H7 (cell line): Measurements from ENCODE around the gene CIAO3. TPM values are rescaled to one million over a fixed set of nuclear protein-coding genes. Genes with fewer than 3 reads are reported as not detected.
"Not testable (repeated sequence)": the region's sequence is repeated elsewhere in the genome, so short reads cannot be mapped to it uniquely, and the experiment has no call there.

Experiments used
- DNase-seq: peaks from one replicate; pipeline ENCODE4 v3.0.0; 2012
- H3K27me3 ChIP-seq: 2 replicates; pipeline ENCODE4 v1.6.0; 2011; ENCODE audit warnings: mild to moderate bottlenecking, low read length; ENCODE audit not compliant: control insufficient read depth, insufficient read depth
- H3K36me3 ChIP-seq: replicated peaks from 2 replicates; pipeline ENCODE4 v1.5.1; 2011; ENCODE audit warnings: low read length; ENCODE audit not compliant: control insufficient read depth, insufficient read depth
- H3K4me3 ChIP-seq: 2 replicates; pipeline ENCODE4 v1.5.1; 2011; ENCODE audit warnings: low read depth, mild to moderate bottlenecking, control low read depth, low read length, moderate library complexity; ENCODE audit not compliant: insufficient read depth
- total RNA-seq: library from RNA; depleted of rRNA; stranded (reverse); fragments of >200 nt; shearing (Covaris generic); gene quantifications from 2 replicates; pipeline ENCODE4 v1.2.3, GENCODE V29; 2014

The CIAO3 gene
- total RNA-seq, 1 experiment from 2014 or later, result 46.1 TPM

DNA sequence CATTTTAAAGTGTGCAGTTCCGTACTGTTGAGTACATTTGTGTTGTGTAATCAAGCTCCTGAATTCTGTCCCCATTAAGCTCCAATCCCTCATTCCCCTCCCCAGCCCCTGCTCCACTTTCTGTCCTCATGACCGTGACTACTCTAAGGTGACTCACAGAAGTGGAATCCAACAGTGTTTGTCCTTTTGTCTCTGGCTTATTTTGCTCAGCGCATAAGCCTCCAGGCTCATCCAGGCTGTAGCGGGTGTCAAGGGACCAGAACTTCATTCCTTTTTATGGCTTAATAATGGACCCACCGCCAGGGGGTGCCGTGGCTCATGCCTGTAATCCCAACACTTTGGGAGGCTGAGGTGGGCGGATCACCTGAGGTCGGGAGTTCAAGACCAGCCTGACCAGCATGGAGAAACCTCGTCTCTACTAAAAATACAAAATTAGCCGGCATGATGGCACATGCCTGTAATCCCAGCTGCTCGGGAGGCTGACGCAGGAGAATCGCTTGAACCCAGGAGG is 28.0 kb downstream of the CIAO3 start:
- H3K27me3 ChIP-seq, result peaks cover 49% of the 10 kb centered on the region
- not testable (repeated sequence) for H3K36me3 ChIP-seq, H3K4me3 ChIP-seq
- peak; percentile 83 for DNase-seq

DNA sequence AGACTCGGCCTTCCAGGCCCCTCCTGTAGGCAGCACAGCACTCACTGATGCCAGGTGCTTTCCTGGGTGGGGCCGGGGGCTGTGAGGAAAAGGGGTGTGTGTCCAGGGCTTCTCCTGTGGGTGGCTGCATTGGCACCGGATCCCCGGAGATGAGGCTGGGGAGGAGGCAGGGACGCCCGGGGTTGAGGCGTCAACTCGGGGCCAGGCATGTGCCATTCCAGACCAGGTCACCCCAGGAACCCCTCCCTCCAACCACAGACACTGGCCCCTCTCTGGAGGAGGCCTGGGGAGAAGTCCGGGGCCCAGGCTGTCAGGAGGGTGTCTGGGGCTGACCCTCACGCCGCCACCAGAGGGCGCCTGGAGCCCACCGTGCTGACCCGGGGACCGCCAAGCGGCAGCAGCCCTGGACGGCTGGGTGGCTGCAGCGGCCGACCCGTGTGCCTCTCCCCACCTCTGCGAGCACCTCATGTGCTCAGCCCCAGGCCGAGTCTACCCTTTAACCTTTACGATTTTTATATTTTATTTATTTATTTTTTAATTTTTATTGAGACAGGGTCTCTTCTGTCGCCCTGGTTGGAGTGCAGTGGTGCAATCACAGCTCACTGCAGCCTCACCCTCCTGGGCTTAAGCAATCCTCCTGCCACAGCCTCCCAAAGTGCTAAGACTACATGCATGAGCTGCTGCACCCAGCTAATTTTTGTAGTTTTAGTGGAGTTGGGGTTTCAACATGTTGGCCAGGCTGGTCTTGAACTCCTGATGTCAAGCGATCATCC is 29.1 kb downstream of the CIAO3 start:
- DNase-seq, result peak; percentile 99
- Histone ChIP-seq H3K4me3 (no peak overlapping the region), H3K27me3 (peaks cover 57% of the 10 kb centered on the region), H3K36me3 (no peaks in the 10 kb centered on the region)

DNA sequence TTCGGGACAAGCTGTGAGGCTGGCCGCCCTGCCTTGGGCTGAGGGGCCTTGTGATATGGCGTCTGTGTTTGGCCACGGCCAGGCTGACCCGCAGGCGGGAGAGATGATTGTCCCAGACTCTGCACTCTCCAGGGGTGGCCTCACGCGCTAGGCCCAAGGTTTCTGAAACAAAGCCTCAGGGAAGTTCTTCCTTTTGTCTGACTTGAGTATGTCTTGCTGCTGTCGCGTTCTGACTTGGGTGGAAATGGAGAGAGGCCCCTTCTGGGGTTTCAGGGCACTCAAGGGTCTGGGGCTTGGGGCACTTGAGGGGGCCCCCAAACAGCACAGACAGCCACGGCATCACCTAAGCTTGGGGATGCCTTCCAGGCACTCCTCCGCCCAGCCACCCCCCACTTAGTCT is 29.7 kb downstream of the CIAO3 start:
- no peak for DNase-seq
- peaks cover 57% of the 10 kb centered on the region for H3K27me3 ChIP-seq
- H3K36me3 ChIP-seq, result no peaks in the 10 kb centered on the region
- H3K4me3 ChIP-seq, result no peak overlapping the region

DNA sequence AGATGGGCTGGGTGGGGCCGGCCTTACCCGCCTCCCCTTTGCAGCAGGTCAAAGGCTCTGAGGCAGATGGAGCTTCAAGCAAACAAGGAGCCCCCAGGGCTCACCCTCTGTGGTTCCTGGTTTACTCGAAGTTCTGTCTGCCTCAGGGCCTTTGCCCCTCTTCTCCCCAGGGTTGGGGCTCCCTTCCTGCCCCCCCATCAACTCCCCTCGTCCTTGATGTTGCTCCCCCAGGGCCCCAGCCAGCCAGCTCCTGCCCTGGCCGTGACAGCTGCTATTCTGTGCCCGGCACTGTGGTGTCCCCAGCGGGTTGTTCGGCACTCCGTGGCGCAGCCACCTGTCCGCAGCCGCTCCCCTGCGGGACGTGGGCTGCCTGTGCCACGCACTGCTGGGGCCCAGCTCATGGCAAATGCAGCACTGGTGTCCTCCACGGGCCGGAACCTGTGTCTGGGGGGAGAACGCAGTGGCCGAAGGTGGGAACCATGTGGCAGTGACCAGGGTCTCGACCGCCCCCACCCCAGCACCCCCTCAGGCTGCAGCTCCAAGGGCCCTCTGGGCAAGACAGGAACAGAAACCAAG is 30.2 kb downstream of the CIAO3 start:
- no peak for DNase-seq
- peaks cover 55% of the 10 kb centered on the region for H3K27me3 ChIP-seq
- H3K4me3 ChIP-seq, result no peak overlapping the region
- no peaks in the 10 kb centered on the region for H3K36me3 ChIP-seq

DNA sequence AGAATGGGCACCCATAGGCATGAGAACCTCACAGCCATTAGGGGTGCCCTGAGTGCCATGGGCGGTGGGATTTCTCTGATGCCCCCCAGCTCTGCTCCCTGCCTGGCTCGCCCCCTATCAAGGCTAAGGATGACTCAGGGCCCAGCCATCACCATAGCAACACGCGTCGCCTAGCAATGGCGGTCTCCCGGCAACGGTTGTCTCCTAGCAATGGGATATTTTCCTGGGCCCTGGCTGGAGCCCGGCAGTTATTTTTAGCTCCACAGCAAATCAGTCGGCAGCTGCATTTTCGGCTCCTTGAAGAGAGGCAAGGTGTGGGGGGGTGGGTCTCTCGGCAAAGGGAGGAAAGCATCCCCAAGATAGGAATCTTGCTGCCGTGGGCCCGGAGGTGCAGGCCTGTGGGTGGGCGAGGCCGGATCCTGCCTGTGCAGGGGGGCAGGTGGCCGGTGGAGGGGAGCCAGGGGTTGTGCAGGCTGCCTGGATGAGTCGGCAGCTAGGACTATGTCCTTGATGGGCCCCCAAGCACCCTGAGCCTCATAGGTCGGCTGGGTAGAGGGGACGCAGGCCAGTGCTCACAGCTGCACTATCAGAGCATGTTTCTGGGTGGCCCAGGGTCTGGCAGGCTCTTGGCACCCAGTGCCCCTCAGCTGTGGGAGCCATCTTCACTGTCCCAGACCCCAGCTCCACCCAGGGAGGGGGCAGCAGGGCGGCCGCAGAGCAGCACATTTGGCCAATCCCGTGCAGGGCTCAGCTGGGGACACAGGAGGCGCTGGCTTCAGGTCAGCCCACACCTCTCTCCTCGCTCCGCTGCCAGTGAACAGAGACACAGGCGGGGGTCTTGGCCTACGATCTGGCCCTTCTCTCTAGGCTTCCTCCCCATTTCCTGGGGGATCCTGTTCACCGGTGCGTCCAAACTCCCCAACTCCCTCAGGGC is 31.0 kb downstream of the CIAO3 start:
- Histone ChIP-seq H3K4me3 (no peak overlapping the region), H3K27me3 (peaks cover 57% of the 10 kb centered on the region)

DNA sequence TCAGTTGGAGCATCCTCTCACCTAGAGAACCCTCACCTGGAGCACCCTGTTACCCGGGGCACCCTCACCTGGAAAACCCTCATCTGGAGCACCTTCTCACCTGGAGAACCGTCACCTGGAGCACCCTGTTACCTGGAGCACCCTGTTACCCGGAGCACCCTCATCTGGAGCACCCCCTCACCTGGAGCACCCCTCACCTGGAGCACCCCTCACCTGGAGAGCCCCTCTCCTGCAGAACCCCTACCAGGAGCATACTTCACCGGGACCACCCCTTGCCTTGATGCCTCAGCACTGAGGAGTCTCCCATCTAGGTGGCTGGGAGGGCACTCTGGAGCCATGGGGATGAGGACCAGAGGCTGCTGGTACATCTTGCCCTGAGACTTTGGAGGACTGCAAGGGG is 31.8 kb downstream of the CIAO3 start:
- Histone ChIP-seq H3K4me3 (no peak overlapping the region), H3K36me3 (no peaks in the 10 kb centered on the region), H3K27me3 (peaks cover 58% of the 10 kb centered on the region)
- no peak for DNase-seq

More for the DNA sequence above, 31.0 kb downstream of the CIAO3 start:
- peak; percentile 93 for DNase-seq
- no peaks in the 10 kb centered on the region for H3K36me3 ChIP-seq

DNA sequence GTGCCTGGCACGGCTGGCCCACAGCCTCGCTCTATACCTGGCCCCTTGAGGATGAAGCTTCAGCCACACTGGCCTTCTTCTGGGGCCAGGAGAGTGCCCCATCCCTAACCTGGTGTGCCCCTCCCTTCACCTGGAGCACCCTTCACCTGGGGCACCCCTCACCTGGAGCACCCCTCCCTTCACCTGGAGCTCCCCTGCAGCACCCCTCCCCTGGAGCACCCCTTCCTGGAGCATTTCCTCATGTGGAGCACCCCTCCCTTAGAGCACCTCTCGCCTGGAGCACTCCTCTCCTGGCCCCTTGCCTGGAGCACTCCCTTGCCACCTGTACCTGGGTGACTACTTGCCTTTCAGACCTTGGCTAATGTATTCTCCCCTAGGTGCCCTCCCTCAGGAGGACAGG is 32.8 kb downstream of the CIAO3 start:
- H3K27me3 ChIP-seq, result peaks cover 65% of the 10 kb centered on the region
- H3K4me3 ChIP-seq, result no peak overlapping the region
- DNase-seq, result no peak
- no peaks in the 10 kb centered on the region for H3K36me3 ChIP-seq

DNA sequence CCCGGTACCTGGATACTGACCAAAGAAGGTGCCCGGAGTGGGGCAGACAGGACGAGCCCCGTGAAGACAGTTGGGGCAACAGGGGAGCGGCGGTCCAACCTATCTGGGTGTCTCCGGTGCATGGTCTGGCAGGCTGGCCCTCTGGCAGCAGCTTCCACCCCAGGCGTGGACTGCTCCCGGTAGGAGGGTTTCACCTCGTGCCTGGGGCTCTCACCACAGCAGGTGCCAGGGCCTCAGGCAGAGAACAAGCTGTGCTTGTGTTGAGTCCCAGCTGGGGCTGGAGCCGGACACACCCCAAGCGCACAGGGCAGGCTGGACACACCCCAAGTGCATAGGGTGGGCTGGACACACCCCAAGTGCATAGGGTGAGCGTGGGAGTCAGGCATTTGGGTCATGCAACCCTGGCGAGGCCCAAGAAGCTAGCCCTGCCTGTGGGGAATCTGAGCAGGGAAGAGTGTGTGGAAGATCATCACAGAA is 33.7 kb downstream of the CIAO3 start:
- Histone ChIP-seq H3K4me3 (no peak overlapping the region), H3K27me3 (peaks cover 74% of the 10 kb centered on the region), H3K36me3 (no peaks in the 10 kb centered on the region)
- DNase-seq, result no peak

DNA sequence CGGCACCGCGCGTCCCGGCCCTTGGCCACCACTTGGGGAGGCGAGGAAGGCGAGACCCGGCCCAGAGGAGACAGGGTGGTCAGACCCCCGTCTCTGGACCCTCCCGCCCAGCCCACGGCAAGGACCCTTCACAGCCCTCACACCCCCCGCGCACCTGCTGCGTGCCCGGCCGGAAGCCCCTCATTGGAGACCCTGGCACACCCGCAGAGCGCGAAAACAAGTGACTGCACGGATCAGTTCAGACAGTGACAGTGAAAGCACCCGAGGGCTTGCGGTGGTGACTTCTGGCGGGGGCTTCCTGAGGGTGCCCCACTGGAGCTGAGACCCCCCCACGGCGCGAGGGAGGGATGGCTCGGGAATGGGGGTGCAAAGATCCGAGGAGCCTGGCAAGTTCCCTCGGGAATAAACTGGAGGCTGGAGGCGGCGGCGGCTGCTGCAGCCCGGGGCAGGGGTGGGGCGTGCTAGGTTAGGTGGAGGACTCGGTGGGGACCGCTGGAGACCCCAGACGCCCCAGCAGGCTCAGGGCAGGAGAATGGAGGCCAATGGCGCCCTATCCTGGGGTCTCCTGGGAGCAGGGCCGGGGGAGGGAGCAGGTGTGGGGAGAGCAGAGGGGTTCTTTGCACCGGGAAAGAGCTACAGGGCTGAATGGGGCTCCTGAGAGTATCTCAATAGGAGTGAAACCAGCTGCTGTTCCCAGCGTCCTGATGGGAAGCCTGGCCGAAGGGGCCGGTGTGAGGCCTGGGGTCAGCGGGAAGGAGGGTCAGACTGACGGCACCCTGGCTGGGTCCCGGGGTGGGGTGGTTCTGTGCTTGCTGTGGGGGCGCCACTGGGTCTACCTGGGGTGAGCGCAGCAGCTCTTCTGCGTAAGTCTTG is 34.4 kb downstream of the CIAO3 start:
- Histone ChIP-seq H3K4me3 (peak overlapping the region; percentile 44), H3K36me3 (no peaks in the 10 kb centered on the region), H3K27me3 (peaks cover 81% of the 10 kb centered on the region)
- DNase-seq, result peak; percentile 89

DNA sequence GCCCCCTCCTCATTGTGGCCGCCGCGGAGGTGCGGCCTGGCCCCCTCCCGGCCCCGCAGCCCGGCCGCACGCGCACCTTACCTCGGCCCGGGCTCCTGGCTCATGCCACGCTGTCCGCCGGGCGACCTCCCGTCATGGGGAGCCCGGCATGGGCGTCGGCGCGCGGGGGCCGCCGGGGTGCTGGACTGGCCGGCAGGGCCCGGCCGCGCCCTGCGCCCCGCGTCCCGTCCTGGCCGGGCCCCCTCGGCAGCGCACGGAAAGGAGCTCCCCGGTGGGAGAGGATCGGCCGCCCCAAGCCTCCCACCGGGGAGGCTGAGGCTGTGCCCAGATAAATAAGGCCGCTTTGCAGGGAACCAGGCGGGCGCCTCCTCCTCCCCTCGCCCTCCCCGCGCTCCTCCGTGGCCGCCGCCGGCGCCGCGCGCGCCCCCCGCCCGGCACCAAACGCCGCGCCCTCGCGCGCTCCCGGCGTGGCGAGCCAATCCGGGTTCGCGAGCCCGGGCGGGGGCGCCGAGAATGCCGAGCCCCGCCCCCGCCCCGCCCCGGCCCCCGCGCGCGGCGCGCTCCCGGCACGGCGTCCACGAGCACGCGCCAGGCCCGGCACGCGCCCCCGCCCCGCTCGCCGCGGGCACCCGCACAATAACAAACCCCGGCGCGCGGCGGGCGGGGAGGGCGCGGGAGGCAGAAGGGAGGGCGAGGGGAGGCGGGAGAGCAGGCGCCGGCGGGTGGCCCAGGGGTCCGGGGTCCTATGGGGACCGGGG is 35.2 kb downstream of the CIAO3 start, which contains the start of gene FBXL16:
FBXL16 (minus strand) TSS at position 371 of the 758 bp plus-strand sequence. CDS start 8,396 bp downstream, outside the sequence.
- peak within 1 kb of the TSS; percentile 54 for H3K4me3 ChIP-seq
- H3K36me3 ChIP-seq, result no peaks in the 10 kb centered on the region
- H3K27me3 ChIP-seq, result peaks cover 86% of the 10 kb centered on the region
- peak; percentile 95 for DNase-seq

DNA sequence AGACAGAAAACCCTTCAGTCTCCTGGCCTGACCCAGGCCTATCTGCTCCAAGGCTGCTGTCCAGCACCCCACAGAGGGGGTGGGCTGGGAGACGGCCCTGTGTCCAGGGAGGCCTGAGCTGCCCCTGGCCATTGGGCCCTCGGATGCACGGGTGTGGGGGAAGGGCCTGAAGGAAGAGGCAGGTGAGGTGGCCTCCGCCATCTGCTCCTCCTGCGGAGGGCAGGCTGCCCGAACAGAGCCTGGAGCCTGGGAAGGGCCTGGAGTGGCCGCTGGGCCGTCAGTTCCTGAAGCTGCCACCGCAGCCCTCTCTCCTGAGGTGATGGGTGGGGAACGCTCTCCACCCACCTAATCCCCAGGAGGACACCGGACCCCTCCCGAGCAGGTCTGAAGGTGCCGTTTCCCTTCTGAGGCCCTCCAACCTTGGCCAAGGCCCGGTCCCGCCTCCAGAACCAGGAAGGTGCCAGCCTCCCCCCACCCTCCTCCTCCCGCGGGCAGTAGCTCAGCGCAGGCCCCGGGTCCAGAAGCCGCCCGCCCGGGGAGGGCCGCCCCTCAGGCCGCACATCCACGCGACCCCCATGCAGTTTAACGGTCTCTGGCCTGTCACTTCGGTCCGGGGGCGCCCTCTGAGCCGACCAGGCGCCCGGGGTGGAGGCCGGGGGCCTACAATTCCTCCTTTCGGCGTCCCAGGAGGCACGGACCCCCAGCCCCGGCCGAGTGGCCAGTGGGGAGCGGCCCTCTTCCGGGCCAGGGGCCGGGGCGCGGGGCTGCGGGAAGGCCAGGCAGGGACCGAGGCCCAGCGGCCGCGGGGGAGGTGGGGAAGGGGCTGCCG is 36.0 kb downstream of the CIAO3 start:
- no peaks in the 10 kb centered on the region for H3K36me3 ChIP-seq
- DNase-seq, result peak; percentile 86
- peaks cover 90% of the 10 kb centered on the region for H3K27me3 ChIP-seq
- H3K4me3 ChIP-seq, result peak overlapping the region; percentile 54; the same call in 1 of the 2 replicates

DNA sequence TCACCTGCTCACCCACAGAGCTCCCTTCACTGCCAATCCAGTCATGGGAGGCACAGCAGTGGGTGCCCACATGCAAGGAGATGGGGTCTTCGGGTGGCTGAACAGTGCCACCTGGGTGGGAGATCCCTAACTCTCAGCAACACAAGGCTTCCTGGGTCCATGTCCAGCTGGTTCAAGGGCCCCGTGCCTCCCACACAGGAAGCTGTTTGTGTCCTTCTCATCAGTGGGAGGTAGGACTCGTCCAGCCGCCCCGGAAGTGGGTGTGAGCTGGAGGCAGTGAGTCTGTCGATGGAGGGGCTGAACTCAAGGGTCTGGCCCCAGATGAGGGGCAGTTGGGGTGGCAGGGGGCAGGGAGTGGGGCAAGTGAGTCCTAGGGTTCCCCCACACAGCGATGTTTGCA is 36.8 kb downstream of the CIAO3 start:
- peaks cover 91% of the 10 kb centered on the region for H3K27me3 ChIP-seq
- no peaks in the 10 kb centered on the region for H3K36me3 ChIP-seq
- DNase-seq, result no peak
- no peak overlapping the region for H3K4me3 ChIP-seq
